Duodenal mucosa (tissue), 2 donors: ENCODE measurements around the gene GPC5.
"Not testable (repeated sequence)": the region's sequence is repeated elsewhere in the genome, so short reads cannot be mapped to it uniquely, and the experiment has no call there.

Experiments
- H3K27ac ChIP-seq: one replicate; pipeline ENCODE4 v1.7.0; 2013; ENCODE audit warnings: low read depth, low read length
- H3K27me3 ChIP-seq, 2 donors: one replicate each; pipeline ENCODE4 v1.7.0; 2013; ENCODE audit warnings: low read length in 2 of 2, control low read depth in 1 of 2; ENCODE audit not compliant: insufficient read depth in 2 of 2, control insufficient read depth in 1 of 2
- H3K36me3 ChIP-seq, 2 donors: one replicate each; pipeline ENCODE4 v1.7.0; 2013; ENCODE audit warnings: low read length in 2 of 2, control low read depth in 1 of 2; ENCODE audit not compliant: insufficient read depth in 2 of 2, control insufficient read depth in 1 of 2
- H3K4me1 ChIP-seq, 2 donors: one replicate each; pipeline ENCODE4 v1.7.0; 2013; ENCODE audit warnings: low read length in 2 of 2, control low read depth in 1 of 2; ENCODE audit not compliant: insufficient read depth in 2 of 2, control insufficient read depth in 1 of 2
- H3K4me3 ChIP-seq, 2 donors: one replicate each; pipeline ENCODE4 v1.7.0; 2013; ENCODE audit warnings: low read length in 2 of 2, low read depth in 1 of 2
- H3K9ac ChIP-seq, 2 donors: one replicate each; pipeline ENCODE4 v1.7.0; 2013; ENCODE audit warnings: low read length in 2 of 2, low read depth in 1 of 2
- H3K9me3 ChIP-seq, 2 donors: one replicate each; pipeline ENCODE4 v1.7.0; 2013; ENCODE audit warnings: low read length in 2 of 2, control low read depth in 1 of 2; ENCODE audit not compliant: control insufficient read depth in 1 of 2

The GPC5 gene

DNA sequence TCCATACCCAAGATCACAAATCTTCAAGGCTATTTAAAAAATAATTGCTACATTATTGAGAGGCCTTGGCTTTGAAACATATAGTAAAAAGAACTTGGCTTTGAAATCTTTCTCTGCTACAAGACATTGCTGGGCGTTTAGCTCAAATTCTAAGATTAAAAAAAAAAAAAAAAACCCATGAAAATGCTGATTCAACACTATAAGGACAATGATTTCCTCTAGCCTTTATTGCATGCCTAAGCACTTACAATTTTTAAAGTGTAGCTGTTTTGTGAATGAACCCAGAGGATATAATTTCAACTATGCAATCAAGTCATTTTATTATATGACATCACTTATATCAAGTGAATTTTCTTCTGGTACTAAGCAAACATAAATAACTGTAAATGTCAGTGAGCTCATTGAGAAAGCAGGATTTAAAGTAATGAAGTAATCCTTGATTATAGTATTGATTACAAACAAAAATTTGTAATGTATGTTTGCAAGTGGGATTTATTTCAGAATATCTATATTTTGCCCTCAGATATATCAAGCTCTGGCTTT, 1488.2 kb downstream of the GPC5 start:
- no peaks in the 10 kb centered on the region for H3K27me3 ChIP-seq
- H3K9ac ChIP-seq: no peak overlapping the region
- no peak overlapping the region for H3K27ac ChIP-seq
- H3K36me3 ChIP-seq: no peaks in the 10 kb centered on the region
- H3K9me3 ChIP-seq: no peaks in the 10 kb centered on the region
- no peak overlapping the region for H3K4me3 ChIP-seq
- no peaks in the 10 kb centered on the region for H3K4me1 ChIP-seq

DNA sequence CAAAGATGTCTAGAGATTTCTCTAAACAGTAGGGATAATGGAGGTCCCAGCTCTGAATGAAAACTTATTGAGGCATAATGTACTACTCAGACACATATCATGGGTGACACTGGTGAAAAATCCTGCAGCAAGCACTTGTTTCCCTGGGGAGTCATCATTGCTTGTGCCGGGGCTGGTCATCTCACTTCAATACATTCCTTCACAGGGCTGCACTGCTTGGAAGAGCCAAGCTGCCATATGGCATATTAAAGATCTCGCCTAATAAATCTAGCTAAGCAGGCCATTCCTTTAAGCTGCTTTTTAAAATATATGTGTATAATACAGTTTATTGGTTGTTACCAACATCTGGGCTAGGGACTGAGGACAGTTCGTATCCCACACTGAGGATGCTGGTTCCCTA, 1496.0 kb downstream of the GPC5 start:
- H3K27ac ChIP-seq: no peak overlapping the region
- H3K4me1 ChIP-seq: no peaks in the 10 kb centered on the region
- H3K4me3 ChIP-seq: no peak overlapping the region
- no peaks in the 10 kb centered on the region for H3K36me3 ChIP-seq
- peaks cover 0 to 2% of the 10 kb centered on the region in 2 donors for H3K9me3 ChIP-seq
- no peak overlapping the region for H3K9ac ChIP-seq
- H3K27me3 ChIP-seq: no peaks in the 10 kb centered on the region

DNA sequence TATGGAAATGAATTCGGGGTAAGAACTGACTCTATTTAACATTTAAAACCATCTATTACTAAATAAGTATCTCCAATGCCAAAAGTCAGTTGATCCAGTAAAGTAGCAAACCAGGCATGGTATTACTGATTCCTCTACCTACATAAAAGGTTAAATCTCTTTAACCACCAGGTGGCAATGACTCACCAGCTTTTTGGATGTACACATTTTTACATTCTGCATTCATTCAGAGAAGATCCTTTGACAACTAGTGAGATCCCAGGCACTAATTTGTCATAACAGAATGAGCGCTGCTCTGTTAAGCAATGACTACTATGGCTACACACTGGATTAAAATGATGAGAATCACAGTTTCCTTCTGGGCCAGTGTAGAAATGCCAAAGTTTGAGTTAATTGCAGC, 1498.4 kb downstream of the GPC5 start:
- Histone ChIP-seq H3K27me3 (no peaks in the 10 kb centered on the region), H3K27ac (no peak overlapping the region), H3K9me3 (peaks cover 0 to 2% of the 10 kb centered on the region in 2 donors), H3K9ac (no peak overlapping the region), H3K4me3 (no peak overlapping the region), H3K36me3 (no peaks in the 10 kb centered on the region), H3K4me1 (no peaks in the 10 kb centered on the region)

DNA sequence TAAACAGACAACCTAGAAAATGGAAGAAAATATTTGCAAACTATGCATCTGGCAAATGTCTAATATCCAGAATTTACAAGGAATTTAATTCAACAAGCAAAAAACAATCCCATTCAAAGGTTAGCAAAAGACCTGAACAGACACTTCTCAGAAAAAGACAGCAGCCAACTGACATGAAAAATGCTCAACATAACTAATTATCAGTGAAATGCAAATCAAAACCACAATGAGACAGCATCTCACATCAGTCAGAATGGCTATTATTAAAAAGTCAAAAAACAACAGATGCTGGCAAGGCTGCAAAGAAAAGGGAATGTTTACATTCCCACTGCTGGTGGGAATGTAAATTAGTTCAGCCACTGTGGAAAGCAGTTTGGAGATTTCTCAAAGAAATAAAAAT, 1500.5 kb downstream of the GPC5 start:
- H3K9ac ChIP-seq, H3K36me3 ChIP-seq, H3K4me1 ChIP-seq, H3K4me3 ChIP-seq, H3K27me3 ChIP-seq, H3K27ac ChIP-seq, H3K9me3 ChIP-seq: not testable (repeated sequence)

DNA sequence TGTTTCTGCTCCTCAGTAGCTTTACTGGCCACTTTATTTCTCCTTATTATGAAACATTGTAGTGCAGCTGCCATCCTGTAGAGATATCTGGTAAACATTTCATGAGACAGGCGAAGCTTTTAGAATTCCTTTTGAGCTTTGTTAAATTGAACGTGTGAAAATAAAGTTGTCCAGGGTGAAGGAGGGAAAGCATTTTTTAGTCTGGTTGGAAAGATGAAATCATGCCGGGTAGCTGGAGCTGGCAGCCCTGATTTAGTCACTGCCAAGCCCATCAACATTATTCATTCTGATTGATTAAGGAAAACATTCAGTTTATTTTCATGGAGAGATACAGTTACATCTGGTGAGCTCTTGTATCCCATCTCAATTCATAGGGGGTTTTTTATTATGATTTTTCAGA, 1502.0 kb downstream of the GPC5 start:
- Histone ChIP-seq H3K27ac (no peak overlapping the region), H3K9me3 (peaks cover 0 to 2% of the 10 kb centered on the region in 2 donors), H3K4me3 (no peak overlapping the region), H3K4me1 (no peaks in the 10 kb centered on the region), H3K27me3 (no peaks in the 10 kb centered on the region), H3K9ac (no peak overlapping the region), H3K36me3 (no peaks in the 10 kb centered on the region)

DNA sequence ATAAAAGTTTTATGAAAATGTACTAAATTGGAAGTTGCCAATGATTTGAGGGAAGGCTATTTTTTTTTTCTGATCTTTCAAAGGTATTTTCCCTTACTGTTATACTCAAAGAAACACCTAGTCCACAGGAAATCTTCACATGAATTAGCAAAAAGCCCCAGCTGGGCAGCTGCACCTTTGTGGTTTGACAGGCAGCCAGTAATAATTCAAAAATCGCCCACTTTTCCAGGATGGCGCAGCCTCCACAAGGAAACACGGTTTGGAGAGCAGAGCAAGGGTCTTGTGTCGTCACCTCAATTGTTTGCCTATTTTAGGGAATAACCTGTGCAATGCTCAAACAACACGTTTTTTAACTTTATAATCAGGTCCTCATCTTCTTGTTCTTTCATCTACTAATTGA, 1503.3 kb downstream of the GPC5 start:
- Histone ChIP-seq H3K4me3 (no peak overlapping the region), H3K27ac (no peak overlapping the region), H3K4me1 (no peaks in the 10 kb centered on the region), H3K27me3 (no peaks in the 10 kb centered on the region), H3K9me3 (peaks cover 0 to 2% of the 10 kb centered on the region in 2 donors), H3K36me3 (no peaks in the 10 kb centered on the region), H3K9ac (no peak overlapping the region)

DNA sequence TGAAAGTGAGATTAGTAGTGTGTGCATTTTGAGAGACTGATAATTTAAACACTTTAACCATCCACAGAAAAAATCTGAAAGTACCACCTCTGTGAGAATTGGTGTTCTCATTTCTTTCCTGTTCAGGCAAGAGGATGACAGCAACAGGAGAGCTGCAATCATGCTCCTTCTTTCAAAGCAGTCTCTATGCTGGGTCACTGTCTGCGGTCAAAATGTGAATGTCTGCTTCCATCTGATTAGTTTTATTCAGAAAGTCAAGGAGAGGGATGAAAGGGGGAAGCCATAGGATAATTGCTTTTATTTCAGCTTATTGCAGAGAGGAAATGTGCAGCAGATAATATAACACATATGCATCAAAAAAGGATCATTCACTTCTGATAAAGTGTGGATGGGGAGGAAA, 1514.2 kb downstream of the GPC5 start:
- no peaks in the 10 kb centered on the region for H3K27me3 ChIP-seq
- no peak overlapping the region for H3K9ac ChIP-seq
- H3K9me3 ChIP-seq: no peaks in the 10 kb centered on the region
- H3K36me3 ChIP-seq: no peaks in the 10 kb centered on the region
- no peak overlapping the region for H3K4me3 ChIP-seq
- no peaks in the 10 kb centered on the region for H3K4me1 ChIP-seq
- H3K27ac ChIP-seq: no peak overlapping the region

DNA sequence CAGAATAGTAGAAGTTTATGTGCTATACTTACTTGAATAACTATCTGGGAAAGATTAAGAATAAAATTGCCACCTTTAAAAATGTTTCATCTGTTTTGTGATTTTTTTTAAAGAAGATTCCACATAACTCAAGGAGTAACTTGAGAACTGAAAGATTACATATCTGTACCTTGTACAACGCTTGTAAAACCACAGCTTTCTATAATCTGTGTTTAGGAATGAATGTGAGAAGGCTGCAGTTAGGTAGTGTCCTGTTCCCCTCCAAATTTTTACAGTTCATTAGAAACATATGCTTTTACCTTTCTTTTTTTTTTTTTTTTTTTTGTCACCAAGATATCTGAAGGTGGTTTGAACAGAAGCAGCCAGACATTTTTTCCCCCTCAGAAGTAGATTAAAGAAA, 1515.4 kb downstream of the GPC5 start:
- H3K27ac ChIP-seq: no peak overlapping the region
- no peak overlapping the region for H3K4me3 ChIP-seq
- H3K9me3 ChIP-seq: no peaks in the 10 kb centered on the region
- H3K36me3 ChIP-seq: no peaks in the 10 kb centered on the region
- no peaks in the 10 kb centered on the region for H3K4me1 ChIP-seq
- no peak overlapping the region for H3K9ac ChIP-seq
- no peaks in the 10 kb centered on the region for H3K27me3 ChIP-seq
